Colonic mucosa (tissue), 4 donors: ENCODE results near the gene RNH1. TPM values are rescaled to one million over a fixed set of nuclear protein-coding genes. Genes with fewer than 3 reads are reported as not detected.

Experiments
- DNase-seq: peaks from one replicate; pipeline ENCODE4 v3.0.0-alpha.2; 2020
- H3K27ac ChIP-seq: fragments of 200-600 bp; one replicate; pipeline ENCODE4 v1.8.0; 2021
- H3K27me3 ChIP-seq: fragments of 200-600 bp; one replicate; pipeline ENCODE4 v1.8.0; 2021
- H3K36me3 ChIP-seq: fragments of 200-600 bp; one replicate; pipeline ENCODE4 v1.8.0; 2021
- H3K4me1 ChIP-seq: fragments of 200-600 bp; one replicate; pipeline ENCODE4 v1.8.0; 2021; ENCODE audit warnings: mild to moderate bottlenecking
- H3K4me3 ChIP-seq: fragments of 200-600 bp; one replicate; pipeline ENCODE4 v1.8.0; 2021
- H3K9ac ChIP-seq, 2 donors: one replicate each; pipeline ENCODE4 v1.7.0; 2013; ENCODE audit warnings: control low read depth in 2 of 2, low read depth in 2 of 2, low read length in 2 of 2
- H3K9me3 ChIP-seq: fragments of 200-600 bp; one replicate; pipeline ENCODE4 v1.8.0; 2021
- intact Hi-C: fragments of 100-400 bp; cut with DNase I; formaldehyde crosslinking; loops from one replicate; pipeline ENCODE4 v1.14.1; 2022
- total RNA-seq, 2 donors: library from RNA; stranded (reverse); fragmentation: NEBNext Ultra II Directional in 1 of 2; extraction: Animal tissue kit (Norgen Biotek cat#: 25700) in 1 of 2; gene quantifications; one replicate each; pipeline ENCODE4 v1.2.1, GENCODE V29; 2021
- TF ChIP-seq, protein P1 (sequence below): fragments of 200-600 bp; IDR thresholded peaks from one replicate; pipeline ENCODE4 v1.8.0; 2022; ENCODE audit warnings: antibody characterized with exemption, mild to moderate bottlenecking
- donor health status: healthy.
- donor health status: DM: no; HTN: no; CAD: no.
- donor health status: DM: no; HTN: no; CAD: no.

The RNH1 gene
- total RNA-seq, 2 donors from 2014 or later, result 106 to 140 TPM

DNA sequence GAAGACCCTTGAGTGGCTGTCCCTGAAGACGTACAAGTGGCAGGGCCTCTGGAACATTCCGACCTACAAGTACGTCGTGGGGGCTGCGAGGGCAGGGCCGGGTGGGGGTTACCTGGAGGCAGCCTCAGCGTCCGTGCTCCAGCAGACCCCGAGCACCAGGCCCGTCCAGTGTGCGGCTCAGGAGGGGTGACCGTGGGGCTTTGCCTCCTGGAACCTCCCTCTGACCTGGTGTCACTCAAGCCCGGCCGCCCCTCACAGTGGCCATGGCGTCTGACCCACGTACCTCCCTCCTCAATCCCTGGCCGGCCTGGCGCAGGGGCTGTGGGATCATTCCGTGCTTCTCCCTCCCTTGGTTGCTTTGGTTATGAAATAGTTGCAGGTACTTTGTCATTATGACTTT, 18.5 kb downstream of the RNH1 start:
- no peaks in the 10 kb centered on the region for H3K27me3 ChIP-seq
- no peak overlapping the region for H3K4me3 ChIP-seq
- TF ChIP-seq, protein P1, sequence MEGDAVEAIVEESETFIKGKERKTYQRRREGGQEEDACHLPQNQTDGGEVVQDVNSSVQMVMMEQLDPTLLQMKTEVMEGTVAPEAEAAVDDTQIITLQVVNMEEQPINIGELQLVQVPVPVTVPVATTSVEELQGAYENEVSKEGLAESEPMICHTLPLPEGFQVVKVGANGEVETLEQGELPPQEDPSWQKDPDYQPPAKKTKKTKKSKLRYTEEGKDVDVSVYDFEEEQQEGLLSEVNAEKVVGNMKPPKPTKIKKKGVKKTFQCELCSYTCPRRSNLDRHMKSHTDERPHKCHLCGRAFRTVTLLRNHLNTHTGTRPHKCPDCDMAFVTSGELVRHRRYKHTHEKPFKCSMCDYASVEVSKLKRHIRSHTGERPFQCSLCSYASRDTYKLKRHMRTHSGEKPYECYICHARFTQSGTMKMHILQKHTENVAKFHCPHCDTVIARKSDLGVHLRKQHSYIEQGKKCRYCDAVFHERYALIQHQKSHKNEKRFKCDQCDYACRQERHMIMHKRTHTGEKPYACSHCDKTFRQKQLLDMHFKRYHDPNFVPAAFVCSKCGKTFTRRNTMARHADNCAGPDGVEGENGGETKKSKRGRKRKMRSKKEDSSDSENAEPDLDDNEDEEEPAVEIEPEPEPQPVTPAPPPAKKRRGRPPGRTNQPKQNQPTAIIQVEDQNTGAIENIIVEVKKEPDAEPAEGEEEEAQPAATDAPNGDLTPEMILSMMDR, result no peak

DNA sequence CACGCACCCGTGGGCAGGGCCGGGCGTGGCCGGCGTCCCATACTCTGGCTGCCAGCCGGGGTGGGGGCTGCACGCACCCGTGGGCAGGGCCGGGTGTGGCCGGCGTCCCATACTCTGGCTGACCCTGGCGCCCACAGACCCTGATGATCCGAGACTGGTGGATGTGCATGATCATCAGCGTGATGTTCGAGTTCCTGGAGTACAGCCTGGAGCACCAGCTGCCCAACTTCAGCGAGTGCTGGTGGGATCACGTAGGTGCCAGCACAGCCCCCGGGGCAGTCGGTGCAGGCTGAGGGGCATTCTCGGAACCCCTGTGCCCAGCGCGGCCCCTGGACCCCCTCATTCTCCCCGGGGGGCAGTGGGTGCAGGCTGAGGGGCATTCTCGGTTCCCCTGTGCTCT, 19.0 kb downstream of the RNH1 start:
- no peak overlapping the region for H3K9ac ChIP-seq
- no peaks in the 10 kb centered on the region for H3K27me3 ChIP-seq
- no peaks in the 10 kb centered on the region for H3K9me3 ChIP-seq
- H3K4me1 ChIP-seq, result no peaks in the 10 kb centered on the region
- no peak overlapping the region for H3K4me3 ChIP-seq
- TF ChIP-seq, protein P1, result no peak
- H3K27ac ChIP-seq, result no peak overlapping the region
- H3K36me3 ChIP-seq, result no peaks in the 10 kb centered on the region
- no peak for DNase-seq
- intact Hi-C loops, result no loop called here

More for the DNA sequence above, 18.5 kb downstream of the RNH1 start:
- no peak overlapping the region for H3K9ac ChIP-seq
- H3K9me3 ChIP-seq, result no peaks in the 10 kb centered on the region
- intact Hi-C loops, result no loop called here
- H3K36me3 ChIP-seq, result no peaks in the 10 kb centered on the region
- DNase-seq, result no peak
- H3K4me1 ChIP-seq, result no peaks in the 10 kb centered on the region
- no peak overlapping the region for H3K27ac ChIP-seq

DNA sequence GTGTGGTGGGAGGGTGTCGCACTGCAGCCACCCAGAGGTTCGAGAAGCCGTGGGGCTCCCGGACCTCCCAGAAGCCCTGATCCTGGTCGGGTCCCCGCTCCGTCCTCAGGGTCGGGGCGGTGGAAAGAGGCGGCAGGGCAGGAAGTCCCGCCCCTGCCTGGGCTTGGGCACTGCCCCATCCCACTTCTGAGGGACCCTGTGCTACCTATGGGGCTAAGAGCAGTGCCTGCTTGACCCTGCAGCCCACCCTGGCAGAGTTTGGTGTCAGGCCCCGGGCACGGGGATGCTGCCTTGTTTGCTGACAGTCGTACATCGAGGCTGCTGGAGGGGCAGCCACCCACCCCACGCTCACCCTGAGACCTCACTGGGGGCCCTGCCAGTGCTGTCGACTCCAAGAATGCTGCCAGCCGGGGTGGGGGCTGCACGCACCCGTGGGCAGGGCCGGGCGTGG, 19.4 kb downstream of the RNH1 start:
- DNase-seq, result no peak
- Histone ChIP-seq H3K36me3 (no peaks in the 10 kb centered on the region), H3K4me3 (no peak overlapping the region), H3K27me3 (no peaks in the 10 kb centered on the region), H3K9me3 (no peaks in the 10 kb centered on the region), H3K9ac (no peak overlapping the region), H3K27ac (no peak overlapping the region), H3K4me1 (no peaks in the 10 kb centered on the region)
- TF ChIP-seq, protein P1, result no peak
- intact Hi-C loops, result no loop called here

DNA sequence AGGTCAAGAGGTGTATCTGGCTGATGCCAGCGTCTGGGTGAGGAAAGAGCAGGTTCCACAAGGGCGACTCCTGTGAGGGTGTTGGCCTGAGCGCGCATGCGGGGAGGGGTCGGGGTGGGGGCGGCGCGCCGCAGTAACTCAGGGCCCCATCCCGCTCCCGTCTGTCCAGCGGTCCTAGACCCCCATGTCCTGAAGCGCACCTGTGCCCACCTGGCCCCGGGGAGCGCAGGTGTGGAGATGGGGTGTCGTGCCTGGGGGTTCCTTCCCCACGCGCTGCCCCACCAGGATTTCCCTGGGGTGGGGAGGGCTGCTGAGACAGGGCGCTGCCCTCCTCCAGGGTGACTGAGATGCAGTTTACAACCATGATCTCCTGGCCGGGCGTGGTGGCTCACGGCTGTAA, 20.9 kb downstream of the RNH1 start:
- H3K9ac ChIP-seq, result no peak overlapping the region
- H3K27me3 ChIP-seq, result no peaks in the 10 kb centered on the region
- H3K4me3 ChIP-seq, result no peak overlapping the region
- no peak overlapping the region for H3K27ac ChIP-seq
- TF ChIP-seq, protein P1, result no peak
- H3K4me1 ChIP-seq, result no peaks in the 10 kb centered on the region
- intact Hi-C loops, result no loop called here
- no peaks in the 10 kb centered on the region for H3K9me3 ChIP-seq
- no peaks in the 10 kb centered on the region for H3K36me3 ChIP-seq
- DNase-seq, result no peak

DNA sequence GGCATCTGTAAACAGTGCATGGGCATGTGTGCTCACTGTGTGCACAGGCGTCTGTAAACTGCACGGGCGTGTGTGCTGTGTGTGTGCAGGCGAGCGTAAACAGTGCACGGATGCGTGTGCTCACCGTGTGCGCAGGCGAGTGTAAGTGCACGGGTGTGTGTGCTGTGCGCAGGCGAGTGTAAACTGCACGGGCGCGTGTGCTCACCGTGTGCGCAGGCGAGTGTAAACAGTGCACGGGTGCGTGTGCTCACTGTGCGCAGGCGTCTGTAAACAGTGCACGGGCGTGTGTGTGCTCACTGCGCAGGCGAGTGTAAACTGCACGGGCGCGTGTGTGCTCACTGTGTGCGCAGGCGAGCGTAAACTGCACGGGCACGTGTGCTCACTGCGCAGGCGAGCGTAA, 22.4 kb downstream of the RNH1 start:
- Histone ChIP-seq H3K27me3 (no peaks in the 10 kb centered on the region), H3K9me3 (no peaks in the 10 kb centered on the region), H3K9ac (no peak overlapping the region), H3K36me3 (no peaks in the 10 kb centered on the region), H3K4me3 (no peak overlapping the region), H3K4me1 (no peaks in the 10 kb centered on the region), H3K27ac (no peak overlapping the region)
- TF ChIP-seq, protein P1, result no peak
- DNase-seq, result no peak
- intact Hi-C loops, result no loop called here

DNA sequence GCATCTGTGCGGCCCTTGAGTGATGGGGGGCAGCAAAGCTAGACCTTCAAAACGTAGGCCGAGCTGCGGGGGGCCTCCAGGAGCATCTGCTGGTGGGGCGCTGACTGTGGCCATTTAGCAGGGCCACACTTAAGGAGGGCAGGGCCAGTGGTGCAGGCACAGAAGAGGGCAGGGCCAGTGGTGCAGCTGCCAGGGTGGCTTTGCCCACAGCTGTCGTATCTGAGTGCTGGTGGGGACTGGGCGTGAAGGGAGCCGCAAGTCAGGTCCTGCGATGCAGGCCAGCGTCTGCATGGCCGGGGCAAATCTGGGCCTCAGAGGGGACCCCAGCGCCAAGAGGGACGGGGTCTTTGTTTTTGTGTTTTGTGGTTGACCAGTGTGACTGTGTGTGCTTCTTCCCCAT, 27.7 kb downstream of the RNH1 start:
- Histone ChIP-seq H3K9ac (no peak overlapping the region), H3K36me3 (no peaks in the 10 kb centered on the region), H3K4me3 (no peak overlapping the region), H3K4me1 (no peaks in the 10 kb centered on the region), H3K27ac (no peak overlapping the region), H3K27me3 (no peaks in the 10 kb centered on the region), H3K9me3 (no peaks in the 10 kb centered on the region)
- DNase-seq, result no peak
- intact Hi-C loops, result no loop called here
- TF ChIP-seq, protein P1, result no peak
